HEK293T (cell line): ENCODE measurements around the gene TRMT6.

Experiments used
- ARNT ChIP-seq: fragments of 450-650 bp; IDR thresholded peaks from 2 replicates; pipeline ENCODE4 v1.6.1; 2017; ENCODE audit warnings: mild to moderate bottlenecking
- FOXM1 ChIP-seq: fragments of 450-650 bp; IDR thresholded peaks from 2 replicates; pipeline ENCODE4 v1.6.1; 2017; ENCODE audit warnings: mild to moderate bottlenecking, borderline replicate concordance
- SUZ12 ChIP-seq: fragments of 450-650 bp; IDR thresholded peaks from 2 replicates; pipeline ENCODE4 v1.6.1; 2016; ENCODE audit warnings: mild to moderate bottlenecking
- ZNF384 ChIP-seq: fragments of 450-650 bp; IDR thresholded peaks from 2 replicates; pipeline ENCODE4 v1.6.1; 2016

GRCh38 chr20:5914859-5915258 lies 35.5 kb downstream of the TRMT6 start:
- no peak for TF ChIP-seq ZNF384
- TF ChIP-seq FOXM1, result no peak
- TF ChIP-seq ARNT, result no peak
- no peak for TF ChIP-seq SUZ12
